HG02938 (cell line): Measurements from ENCODE around the gene ASIP.
"Not testable (repeated sequence)": the region's sequence is repeated elsewhere in the genome, so short reads cannot be mapped to it uniquely, and the experiment has no call there.

Experiments
- ATAC-seq: cut with Tn5 transposase; IDR thresholded peaks from one replicate; pipeline ENCODE4 v1.9.1; 2021; ENCODE audit warnings: mild to moderate bottlenecking, moderate library complexity; ENCODE audit not compliant: unreplicated experiment

The ASIP gene

GRCh38 chr20:34240693-34241615 is at the start of gene ASIP:
ASIP (plus strand) TSS chr20:34241423; CDS start chr20:34260375, 18,952 bp downstream.
- ATAC-seq: no peak

GRCh38 chr20:34193051-34193450 is 48.2 kb upstream of the ASIP start:
- no peak for ATAC-seq

DNA sequence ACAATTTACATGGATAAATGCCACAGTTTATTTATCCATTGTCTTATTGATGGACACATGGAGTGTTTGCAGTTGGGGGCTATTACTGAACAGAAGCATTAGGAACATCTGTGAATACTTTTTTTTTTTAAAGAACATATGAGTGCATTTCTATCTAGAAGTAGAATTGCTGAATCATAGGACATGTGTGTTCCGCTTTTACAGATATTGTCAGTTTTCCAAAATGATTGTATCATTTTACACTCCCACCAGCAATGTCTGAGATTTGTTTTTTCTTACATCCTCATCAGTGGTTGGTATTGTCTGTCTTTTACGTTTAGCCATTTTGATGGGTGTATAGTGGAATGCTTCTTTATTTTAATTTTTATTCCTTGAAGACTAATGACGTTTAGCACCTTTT is 42.0 kb upstream of the ASIP start:
- no peak for ATAC-seq

- ATAC-seq: no peak
Measured at GRCh38 chr20:34200023-34200422, 41.2 kb upstream of the ASIP start.

- no peak for ATAC-seq
Measured at GRCh38 chr20:34201531-34201930, 39.7 kb upstream of the ASIP start.

DNA sequence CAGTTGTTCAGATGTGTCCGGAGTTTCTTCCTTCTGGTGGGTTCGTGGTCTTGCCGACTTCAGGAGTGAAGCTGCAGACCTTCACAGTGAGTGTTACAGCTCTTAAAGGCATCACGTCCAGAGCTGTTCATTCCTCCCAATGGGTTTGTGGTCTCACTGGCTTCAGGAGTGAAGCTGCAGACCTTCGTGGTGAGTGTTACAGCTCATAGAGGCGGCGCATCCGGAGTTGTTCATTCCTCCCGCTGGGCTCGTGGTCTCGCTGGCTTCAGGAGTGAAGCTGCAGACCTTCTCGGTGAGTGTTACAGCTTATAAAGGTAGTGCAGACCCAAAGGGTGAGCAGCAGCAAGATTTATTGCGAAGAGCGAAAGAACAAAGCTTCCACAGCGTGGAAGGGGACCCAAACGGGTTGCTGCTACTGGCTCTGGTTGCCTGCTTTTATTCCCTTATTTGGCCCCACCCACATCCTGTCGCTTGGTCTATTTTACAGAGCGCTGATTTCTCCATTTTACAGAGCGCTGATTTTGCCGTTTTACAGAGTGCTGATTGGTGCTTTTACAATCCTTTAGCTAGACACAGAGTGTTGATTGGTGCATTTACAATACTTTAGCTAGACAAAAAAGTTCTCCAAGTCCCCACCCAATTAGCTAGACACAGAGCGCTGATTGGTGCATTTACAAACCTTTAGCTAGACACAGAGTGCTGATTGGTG is 35.9 kb upstream of the ASIP start:
- not testable (repeated sequence) for ATAC-seq

GRCh38 chr20:34209111-34209510 is 32.1 kb upstream of the ASIP start:
- no peak for ATAC-seq

GRCh38 chr20:34210271-34210670 is 31.0 kb upstream of the ASIP start:
- no peak for ATAC-seq

DNA sequence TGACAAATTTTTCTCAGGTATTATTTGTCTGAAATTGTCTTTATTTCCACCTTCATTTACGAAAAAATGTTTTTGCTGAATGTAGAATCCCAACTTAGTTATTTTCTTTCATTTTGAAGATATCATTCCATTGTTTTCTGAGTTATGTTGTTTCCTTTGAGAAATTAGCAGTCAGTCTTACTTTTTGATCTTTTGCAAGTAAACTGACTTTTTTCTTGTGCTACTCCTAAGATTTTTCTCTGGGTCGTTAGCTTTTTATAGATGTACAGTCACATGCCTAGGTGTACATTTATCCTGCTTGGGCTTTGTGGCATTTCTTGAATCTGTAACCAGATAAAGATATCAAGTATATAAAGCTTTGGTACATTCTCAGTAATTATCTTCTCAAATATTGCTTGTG is 29.6 kb upstream of the ASIP start:
- ATAC-seq: no peak

- no peak for ATAC-seq
Measured at GRCh38 chr20:34213213-34213612, 28.0 kb upstream of the ASIP start.

- no peak for ATAC-seq
Measured at GRCh38 chr20:34215711-34216381, 25.4 kb upstream of the ASIP start.

GRCh38 chr20:34216382-34216742 is 24.9 kb upstream of the ASIP start:
- no peak for ATAC-seq

GRCh38 chr20:34220561-34220960 is 20.7 kb upstream of the ASIP start:
- no peak for ATAC-seq

- no peak for ATAC-seq
Measured at GRCh38 chr20:34222208-34222607, 19.0 kb upstream of the ASIP start.

GRCh38 chr20:34224251-34224650 is 17.0 kb upstream of the ASIP start:
- ATAC-seq: not testable (repeated sequence)

- ATAC-seq: no peak
Measured at GRCh38 chr20:34231634-34232033, 9.6 kb upstream of the ASIP start.

DNA sequence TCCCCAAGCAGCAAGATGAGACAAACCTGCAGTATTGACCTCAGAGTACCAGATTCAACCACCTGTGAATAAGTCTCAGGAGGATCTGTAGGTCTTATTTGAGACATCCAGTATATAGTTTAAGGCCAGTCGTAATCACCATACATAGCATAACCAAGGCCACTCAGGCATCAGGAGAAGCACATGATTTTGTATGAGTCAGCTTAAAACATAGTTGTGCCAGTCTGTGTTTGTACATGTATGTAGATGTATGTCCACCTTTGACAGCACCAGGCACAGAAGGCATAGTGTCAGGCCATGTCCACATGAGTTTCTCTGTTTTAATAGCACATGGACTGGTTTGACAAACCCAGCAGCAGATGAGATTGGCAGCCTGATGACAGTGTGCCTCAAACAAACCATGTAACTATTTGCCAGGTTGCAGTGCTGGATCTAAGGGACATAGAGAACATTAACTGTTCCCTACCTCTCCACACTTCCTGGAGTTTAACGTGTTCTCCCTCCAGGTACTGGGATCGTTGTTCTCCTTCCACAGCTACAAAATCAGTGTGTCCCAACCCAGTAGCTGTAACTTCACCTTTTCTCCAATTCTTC is 8.6 kb upstream of the ASIP start:
- no peak for ATAC-seq

DNA sequence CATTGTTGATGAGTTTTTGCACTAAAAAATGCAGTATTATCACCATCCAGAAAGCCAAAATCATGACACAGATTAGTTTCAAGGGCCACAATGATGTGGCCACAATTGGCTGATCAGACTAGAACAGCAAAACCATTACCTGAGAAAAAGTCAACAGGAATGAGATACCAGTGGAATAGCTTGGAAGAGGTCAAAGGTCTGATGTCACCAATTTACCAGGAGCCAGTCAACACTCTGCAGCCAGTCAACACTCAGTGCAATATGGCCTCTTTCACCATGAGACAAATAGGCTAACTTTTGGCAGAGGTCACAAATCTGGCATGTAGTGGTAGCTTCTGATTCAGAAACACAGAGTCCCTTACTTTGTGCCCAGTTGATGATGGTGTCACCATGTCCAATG is 7.5 kb upstream of the ASIP start:
- ATAC-seq: no peak

GRCh38 chr20:34235875-34236274 is 5.3 kb upstream of the ASIP start:
- no peak for ATAC-seq

- no peak for ATAC-seq
Measured at GRCh38 chr20:34237942-34238341, 3.3 kb upstream of the ASIP start.

DNA sequence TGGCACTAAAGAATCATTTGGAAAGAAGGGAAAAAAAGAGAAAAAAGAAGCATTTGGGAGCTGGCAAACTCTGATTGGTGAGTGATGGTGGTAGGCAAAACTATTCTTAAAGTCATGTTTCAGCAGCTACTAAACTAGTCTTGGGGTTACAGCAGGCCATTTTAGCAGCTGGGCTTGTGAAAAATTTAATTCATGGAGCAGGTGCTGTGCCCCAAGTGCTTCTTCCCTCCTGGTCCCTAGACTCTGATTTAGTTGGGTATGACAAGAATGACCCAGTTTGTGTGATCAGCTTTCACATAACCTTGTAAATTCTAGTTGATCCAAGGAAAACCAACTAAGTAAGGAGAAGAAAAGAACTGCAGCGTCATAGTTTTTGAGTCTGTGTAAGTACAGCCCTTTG is 1.1 kb upstream of the ASIP start:
- ATAC-seq: no peak
